Fibroblast of lung (primary cell): ENCODE measurements around the gene MYH10. TPM values are rescaled to one million over a fixed set of nuclear protein-coding genes. Genes with fewer than 3 reads are reported as not detected.

ENCODE experiments used
- DNase-seq, 2 donors: peaks; one replicate each; pipeline versions ENCODE4 v3.0.0 to v3.0.0-alpha.2; 2010; ENCODE audit warnings: low read depth in 2 of 2
- H2AFZ ChIP-seq: 2 replicates; pipeline ENCODE4 v1.5.1; 2012; ENCODE audit warnings: low read length, control low read depth, inconsistent platforms
- H3K27ac ChIP-seq: 2 replicates; pipeline ENCODE4 v1.5.1; 2011; ENCODE audit warnings: low read length, control low read depth; ENCODE audit not compliant: insufficient read depth
- H3K27me3 ChIP-seq: 2 replicates; pipeline ENCODE4 v1.5.1; 2011; ENCODE audit warnings: mild to moderate bottlenecking, low read length; ENCODE audit not compliant: control insufficient read depth, insufficient read depth
- H3K36me3 ChIP-seq: 2 replicates; pipeline ENCODE4 v1.5.1; 2011; ENCODE audit warnings: low read length; ENCODE audit not compliant: control insufficient read depth, insufficient read depth
- H3K4me1 ChIP-seq: 2 replicates; pipeline ENCODE4 v1.5.1; 2011; ENCODE audit warnings: low read length; ENCODE audit not compliant: control insufficient read depth, insufficient read depth; ENCODE audit errors: extremely low read depth
- H3K4me2 ChIP-seq: 2 replicates; pipeline ENCODE4 v1.5.1; 2011; ENCODE audit warnings: low read length, control low read depth; ENCODE audit not compliant: insufficient read depth; ENCODE audit errors: extremely low read depth
- H3K4me3 ChIP-seq, 4 experiments: fragments of 200-600 bp in 1 of 4; sonication (generic) in 1 of 4; replicated peaks in 1 of 4; 2 replicates each; pipeline ENCODE4 v1.5.1; 2011 to 2016; ENCODE audit warnings: low read length in 4 of 4, low read depth in 3 of 4, mild to moderate bottlenecking in 3 of 4, control low read depth in 2 of 4, inconsistent platforms in 1 of 4, mixed read lengths in 1 of 4; ENCODE audit not compliant: insufficient read depth in 1 of 4; ENCODE audit errors: control extremely low read depth in 1 of 4
- H3K79me2 ChIP-seq: 2 replicates; pipeline ENCODE4 v1.5.1; 2012; ENCODE audit warnings: mild to moderate bottlenecking, low read length, inconsistent platforms; ENCODE audit not compliant: control insufficient read depth, insufficient read depth
- H3K9ac ChIP-seq: 2 replicates; pipeline ENCODE4 v1.5.1; 2011; ENCODE audit warnings: mild to moderate bottlenecking, low read length, control low read depth; ENCODE audit not compliant: insufficient read depth
- H3K9me3 ChIP-seq: 2 replicates; pipeline ENCODE4 v1.5.1; 2012; ENCODE audit warnings: low read depth, low read length; ENCODE audit not compliant: control insufficient read depth, insufficient read depth
- H4K20me1 ChIP-seq: 2 replicates; pipeline ENCODE4 v1.5.1; 2011; ENCODE audit warnings: low read length; ENCODE audit not compliant: control insufficient read depth, insufficient read depth; ENCODE audit errors: extremely low read depth
- CTCF ChIP-seq, 2 donors: IDR thresholded peaks in 1 of 2; conservative IDR thresholded peaks in 1 of 2; 1 replicate in 1 of 2; 2 replicates in 1 of 2; pipeline ENCODE4 v1.5.1; 2011 to 2012; ENCODE audit warnings: low read length in 2 of 2, control low read depth in 1 of 2, inconsistent platforms in 1 of 2, low read depth in 1 of 2, mild to moderate bottlenecking in 1 of 2
- EZH2 ChIP-seq: IDR thresholded peaks from 2 replicates; pipeline ENCODE4 v1.5.1; 2012; ENCODE audit warnings: low read length, control low read depth, mild to moderate bottlenecking; ENCODE audit errors: missing control alignments
- polyA plus RNA-seq, 2 donors: library from polyadenylated mRNA; depleted of rRNA in 1 of 2; stranded (reverse) in 1 of 2; unstranded in 1 of 2; fragments of >200 nt; gene quantifications; 2 replicates each; pipeline ENCODE4 v1.2.1, GENCODE V29; 2011 to 2012; ENCODE audit warnings: missing spikeins in 1 of 2
- total RNA-seq: library from RNA; depleted of rRNA; stranded (reverse); fragments of >200 nt; gene quantifications from 2 replicates; pipeline ENCODE4 v1.2.1, GENCODE V29; 2014

MYH10 gene
- total and polyA plus RNA-seq, 2 donors (not counting 1 experiment from before 2014, with no cell fraction given) = 54.6 to 104 TPM

- Histone ChIP-seq H3K79me2 (no peaks in the 10 kb centered on the region), H3K27ac (no peak overlapping the region), H3K9me3 (no peaks in the 10 kb centered on the region), H4K20me1 (no peaks in the 10 kb centered on the region), H3K36me3 (peaks cover 3% of the 10 kb centered on the region), H2AFZ (no peak overlapping the region), H3K4me2 (no peak overlapping the region), H3K27me3 (no peaks in the 10 kb centered on the region), H3K9ac (no peak overlapping the region), H3K4me1 (no peaks in the 10 kb centered on the region), H3K4me3 (no peak overlapping the region)
- no peak for TF ChIP-seq EZH2
- TF ChIP-seq CTCF (conservative IDR thresholded peaks at IDR 0.05 in 1 of 2, IDR thresholded peaks at IDR 0.05 in 1 of 2; ENCODE audit: low read depth in 1 of 2, low read length in 2 of 2) = no peak
- DNase-seq = no peak
Measured at GRCh38 chr17:8522577-8522976, 107.9 kb downstream of the MYH10 start.

GRCh38 chr17:8520981-8521380, 109.5 kb downstream of the MYH10 start:
- Histone ChIP-seq H3K4me2 (no peak overlapping the region), H3K4me3 (no peak overlapping the region), H3K79me2 (no peaks in the 10 kb centered on the region), H4K20me1 (no peaks in the 10 kb centered on the region), H3K9me3 (no peaks in the 10 kb centered on the region), H3K9ac (no peak overlapping the region), H3K27me3 (no peaks in the 10 kb centered on the region), H2AFZ (no peak overlapping the region), H3K36me3 (peaks cover 5% of the 10 kb centered on the region), H3K27ac (no peak overlapping the region), H3K4me1 (no peaks in the 10 kb centered on the region)
- DNase-seq = no peak
- TF ChIP-seq EZH2 (no peak), CTCF (conservative IDR thresholded peaks at IDR 0.05 in 1 of 2, IDR thresholded peaks at IDR 0.05 in 1 of 2; ENCODE audit: low read depth in 1 of 2, low read length in 2 of 2) (no peak)

- Histone ChIP-seq H3K9me3 (no peaks in the 10 kb centered on the region), H4K20me1 (no peaks in the 10 kb centered on the region), H3K4me3 (no peak overlapping the region), H3K36me3 (peaks cover 5% of the 10 kb centered on the region), H3K27me3 (no peaks in the 10 kb centered on the region), H3K27ac (no peak overlapping the region), H3K4me1 (no peaks in the 10 kb centered on the region), H3K9ac (no peak overlapping the region), H3K79me2 (no peaks in the 10 kb centered on the region), H3K4me2 (no peak overlapping the region), H2AFZ (no peak overlapping the region)
- TF ChIP-seq EZH2 (no peak), CTCF (conservative IDR thresholded peaks at IDR 0.05 in 1 of 2, IDR thresholded peaks at IDR 0.05 in 1 of 2; ENCODE audit: low read depth in 1 of 2, low read length in 2 of 2) (no peak)
- DNase-seq = no peak
Measured at GRCh38 chr17:8518850-8519249, 111.7 kb downstream of the MYH10 start.
